ENCODE data around the gene PCDH15. TPM values are rescaled to one million over a fixed set of nuclear protein-coding genes. Genes with fewer than 3 reads are reported as not detected.

PCDH15 gene
- total and polyA plus RNA-seq, 2 of the 8 experiments (the other 6 are each of a cell fraction or from before 2014, with no cell fraction given), result 0.11 TPM; not detected in 1

DNA sequence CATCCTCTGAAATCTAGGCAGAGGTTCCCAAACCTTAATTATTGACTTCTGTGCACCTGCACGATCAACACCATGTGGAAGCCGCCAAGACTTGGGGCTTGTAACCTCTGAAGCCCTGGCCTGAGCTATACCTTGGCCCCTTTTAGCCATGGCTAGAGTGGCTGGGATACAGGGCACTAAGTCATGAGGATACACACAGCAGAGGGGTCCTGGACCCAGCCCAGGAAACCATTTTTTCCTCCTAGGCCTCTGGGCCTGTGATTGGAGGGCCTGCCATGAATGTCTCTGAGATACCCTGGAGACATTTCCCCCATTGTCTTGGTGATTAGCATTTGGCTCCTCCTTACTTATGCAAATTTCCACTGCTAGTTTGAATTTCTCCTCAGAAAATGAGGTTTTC lies 743.7 kb downstream of the PCDH15 start:
- no peak overlapping the region for H2AFZ ChIP-seq (ENCODE audit: low read length)

More for the DNA sequence above, 743.7 kb downstream of the PCDH15 start:
- Histone ChIP-seq H4K91ac (replicated peaks; ENCODE audit: insufficient read length, low read length) (no peak overlapping the region), H3K27me3 (replicated peaks in 1 of 4; ENCODE audit: control insufficient read depth in 3 of 4, extremely low read depth in 1 of 4, insufficient read depth in 3 of 4, low read length in 3 of 4) (no peaks in the 10 kb centered on the region), H4K20me1 (replicated peaks in 1 of 2; ENCODE audit: control insufficient read depth in 1 of 2, insufficient read depth in 2 of 2, low read length in 2 of 2) (no peaks in the 10 kb centered on the region), H3K56ac (replicated peaks; ENCODE audit: insufficient read length, low read depth, low read length) (no peak overlapping the region), H3K18ac (ENCODE audit: extremely low read depth, low read length) (no peak overlapping the region), H2BK12ac (ENCODE audit: low read depth, low read length) (no peak overlapping the region), H2BK15ac (ENCODE audit: low read length) (no peak overlapping the region), H3K79me2 (ENCODE audit: control insufficient read depth in 1 of 2, insufficient read depth in 2 of 2, low read length in 2 of 2) (no peaks in the 10 kb centered on the region), H3K27ac (ENCODE audit: low read depth, low read length) (no peak overlapping the region), H3K4me1 (replicated peaks in 1 of 4; ENCODE audit: control insufficient read depth in 3 of 4, insufficient read depth in 4 of 4, low read length in 3 of 4) (no peaks in the 10 kb centered on the region), H3K14ac (ENCODE audit: insufficient read length) (no peak overlapping the region), H2AK5ac (ENCODE audit: low read depth, low read length) (no peak overlapping the region), H3K36me3 (ENCODE audit: control insufficient read depth in 2 of 4, insufficient read depth in 4 of 4, low read length in 3 of 4) (no peaks in the 10 kb centered on the region), H4K8ac (ENCODE audit: extremely low read depth, insufficient read depth, low read length) (no peak overlapping the region), H3K23ac (ENCODE audit: insufficient read length) (no peak overlapping the region), H4K5ac (ENCODE audit: insufficient read length, low read depth, low read length) (no peak overlapping the region), H2BK120ac (replicated peaks; ENCODE audit: low read depth, low read length) (no peak overlapping the region), H3K4me3 (ENCODE audit: extremely low read depth in 1 of 4, insufficient read depth in 2 of 4, low read depth in 3 of 4, low read length in 4 of 4) (no peak overlapping the region), H3K4me2 (ENCODE audit: insufficient read depth in 1 of 2, low read depth in 2 of 2, low read length in 2 of 2) (no peak overlapping the region), H3K79me1 (ENCODE audit: low read depth, low read length) (no peaks in the 10 kb centered on the region), H3K23me2 (ENCODE audit: low read depth, low read length) (no peaks in the 10 kb centered on the region; the same call in 1 of the 2 replicates), H3K9ac (replicated peaks in 1 of 4; ENCODE audit: extremely low read depth in 1 of 4, low read depth in 3 of 4, low read length in 3 of 4) (no peak overlapping the region), H2BK20ac (ENCODE audit: low read length) (no peak overlapping the region), H2BK5ac (ENCODE audit: low read depth, low read length) (no peak overlapping the region), H3K4ac (replicated peaks; ENCODE audit: insufficient read length, low read depth, low read length) (no peak overlapping the region), H3K9me3 (ENCODE audit: insufficient read depth in 2 of 2, low read depth in 1 of 2, low read length in 1 of 2) (peaks cover 16 to 19% of the 10 kb centered on the region in 2 experiments; a peak in 2 of 4 replicates)
- WGBS, 2 experiments (ENCODE audit: extremely low coverage in 1 of 2, insufficient coverage in 1 of 2, insufficient read length in 1 of 2, insufficient replicate concordance in 2 of 2, low coverage in 1 of 2, low lambda C conversion rate in 2 of 2, missing lambda C conversion rate in 1 of 2), result 78% methylated on average over 2 of the region's 2 CpGs; no CpG with 5 or more reads in 1 of the 2 experiments
- CTCF ChIA-PET (ENCODE audit: partially characterized antibody), result no interaction called here
- TF ChIP-seq RBBP5 (IDR thresholded peaks at IDR 0.05; ENCODE audit: borderline replicate concordance, low read depth, low read length), result no peak
- POLR2A ChIA-PET (ENCODE audit: partially characterized antibody), result no interaction called here
- DNase-seq (ENCODE audit: low read depth in 1 of 2, low spot score in 2 of 2) (no peak), FAIRE-seq (no peak)
